Mucosa of descending colon (tissue), 3 donors: ENCODE measurements around the gene GABBR2. TPM values are rescaled to one million over a fixed set of nuclear protein-coding genes. Genes with fewer than 3 reads are reported as not detected.

Experiments used
- ATAC-seq: fragments of 200-7000 bp; cut with Tn5 transposase; one replicate; pipeline ENCODE4 v1.9.1; 2020; ENCODE audit warnings: mild to moderate bottlenecking, moderate library complexity
- DNase-seq, 3 donors: peaks; one replicate each; pipeline ENCODE4 v3.0.0-alpha.2; 2020
- H3K36me3 ChIP-seq: fragments of 200-600 bp; one replicate; pipeline ENCODE4 v1.8.0; 2021; ENCODE audit warnings: low read depth, mild to moderate bottlenecking
- H3K4me1 ChIP-seq: fragments of 200-600 bp; one replicate; pipeline ENCODE4 v1.8.0; 2021; ENCODE audit warnings: low read depth, mild to moderate bottlenecking
- H3K4me3 ChIP-seq: fragments of 200-600 bp; one replicate; pipeline ENCODE4 v1.8.0; 2021; ENCODE audit warnings: mild to moderate bottlenecking
- H3K9me3 ChIP-seq: fragments of 200-600 bp; one replicate; pipeline ENCODE4 v1.8.0; 2021; ENCODE audit warnings: mild to moderate bottlenecking
- intact Hi-C, 2 donors: fragments of 100-400 bp; cut with DNase I in 1 of 2; cut with micrococcal nuclease in 1 of 2; formaldehyde crosslinking; loops; one replicate each; pipeline versions ENCODE4 v1.11.0 to v1.11.1; 2022; cut with DNase I, micrococcal nuclease
- total RNA-seq, 3 donors: library from RNA; stranded (reverse); fragmentation: NEBNext Ultra II Directional in 2 of 3; extraction: Animal tissue kit (Norgen Biotek cat#: 25700) in 2 of 3; gene quantifications; one replicate each; pipeline versions ENCODE4 v1.2.1 to v1.2.4, GENCODE V29; 2021 to 2023
- TF ChIP-seq, protein P1 (sequence below): fragments of 200-600 bp; IDR thresholded peaks from one replicate; pipeline ENCODE4 v1.8.0; 2022; ENCODE audit warnings: antibody characterized with exemption, mild to moderate bottlenecking
- donor health status: DM: no; HTN: no; CAD: no; lungs with moderate emphysema.
- donor health status: DM: no; HTN: no; CAD: no.
- donor health status: DM: no; HTN: yes; CAD: no.

Gene GABBR2
- total RNA-seq, 3 donors from 2014 or later: 0.35 TPM; not detected in 2

DNA sequence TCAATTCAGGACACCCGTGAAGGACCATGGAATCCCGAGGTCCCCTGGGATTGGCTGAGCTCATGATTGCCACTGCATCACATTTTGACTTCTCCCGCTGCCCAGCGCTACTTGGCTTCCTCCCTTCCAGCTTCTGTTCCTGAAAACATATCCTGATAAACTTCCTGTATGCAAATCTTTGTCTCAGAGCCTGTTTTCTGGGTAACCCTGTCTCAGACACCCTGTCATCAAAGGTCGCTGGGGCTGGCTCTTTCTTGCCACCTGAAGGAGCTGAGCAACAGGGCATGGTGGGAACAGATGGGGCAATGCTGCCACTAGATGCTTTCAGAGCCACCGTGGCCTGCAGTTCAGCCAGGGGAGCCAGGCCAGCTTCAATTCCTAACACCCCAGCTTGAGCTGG, 299.0 kb downstream of the GABBR2 start:
- no peak for DNase-seq

DNA sequence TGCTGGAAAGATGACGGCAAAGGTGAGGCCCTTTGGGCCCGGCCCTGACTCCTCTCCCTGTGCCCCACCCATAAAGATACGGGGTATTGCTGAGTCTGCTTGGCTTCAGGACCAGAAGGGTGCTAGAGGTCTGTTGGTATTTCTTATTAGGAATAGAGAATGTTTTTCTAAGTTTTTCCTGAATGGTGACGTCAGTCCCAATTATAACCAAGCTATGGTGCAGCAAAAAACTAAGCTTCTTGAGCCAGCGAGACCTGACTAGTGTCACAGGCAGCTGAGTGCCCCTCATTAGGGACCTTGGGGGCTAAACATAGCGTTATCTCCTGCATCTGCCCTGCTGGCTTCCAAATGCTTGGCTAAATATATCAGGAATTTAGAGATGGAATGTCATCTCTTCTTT, 302.3 kb downstream of the GABBR2 start:
- TF ChIP-seq, protein P1, sequence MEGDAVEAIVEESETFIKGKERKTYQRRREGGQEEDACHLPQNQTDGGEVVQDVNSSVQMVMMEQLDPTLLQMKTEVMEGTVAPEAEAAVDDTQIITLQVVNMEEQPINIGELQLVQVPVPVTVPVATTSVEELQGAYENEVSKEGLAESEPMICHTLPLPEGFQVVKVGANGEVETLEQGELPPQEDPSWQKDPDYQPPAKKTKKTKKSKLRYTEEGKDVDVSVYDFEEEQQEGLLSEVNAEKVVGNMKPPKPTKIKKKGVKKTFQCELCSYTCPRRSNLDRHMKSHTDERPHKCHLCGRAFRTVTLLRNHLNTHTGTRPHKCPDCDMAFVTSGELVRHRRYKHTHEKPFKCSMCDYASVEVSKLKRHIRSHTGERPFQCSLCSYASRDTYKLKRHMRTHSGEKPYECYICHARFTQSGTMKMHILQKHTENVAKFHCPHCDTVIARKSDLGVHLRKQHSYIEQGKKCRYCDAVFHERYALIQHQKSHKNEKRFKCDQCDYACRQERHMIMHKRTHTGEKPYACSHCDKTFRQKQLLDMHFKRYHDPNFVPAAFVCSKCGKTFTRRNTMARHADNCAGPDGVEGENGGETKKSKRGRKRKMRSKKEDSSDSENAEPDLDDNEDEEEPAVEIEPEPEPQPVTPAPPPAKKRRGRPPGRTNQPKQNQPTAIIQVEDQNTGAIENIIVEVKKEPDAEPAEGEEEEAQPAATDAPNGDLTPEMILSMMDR: no peak
- H3K36me3 ChIP-seq: no peaks in the 10 kb centered on the region
- no peak overlapping the region for H3K4me3 ChIP-seq
- intact Hi-C loops: no loop called here
- no peaks in the 10 kb centered on the region for H3K9me3 ChIP-seq
- DNase-seq (no peak), ATAC-seq (no peak)
- H3K4me1 ChIP-seq: no peaks in the 10 kb centered on the region

More for the DNA sequence above, 299.0 kb downstream of the GABBR2 start:
- ATAC-seq: no peak
- Histone ChIP-seq H3K4me1 (no peaks in the 10 kb centered on the region), H3K4me3 (no peak overlapping the region), H3K36me3 (no peaks in the 10 kb centered on the region), H3K9me3 (no peaks in the 10 kb centered on the region)
- TF ChIP-seq, protein P1: no peak
- intact Hi-C loops: no loop called here

DNA sequence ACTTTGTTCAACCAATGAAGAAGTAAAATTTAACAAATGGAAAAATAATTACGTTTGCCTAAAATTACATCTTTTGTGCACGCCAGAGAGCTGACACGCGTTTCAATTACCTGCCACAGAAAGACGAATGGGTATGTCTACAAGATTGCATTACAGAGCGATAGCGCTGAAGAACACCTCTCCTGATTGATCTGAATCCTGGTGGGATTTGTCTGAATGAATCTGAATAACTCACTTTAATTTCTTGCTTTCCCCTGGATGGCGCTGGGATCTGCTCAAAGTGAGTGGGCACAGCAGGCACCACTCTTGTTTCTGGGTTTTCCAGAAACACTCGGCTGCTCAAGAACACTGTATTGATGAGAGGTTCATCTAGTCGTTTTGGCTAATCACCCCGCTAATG, 304.5 kb downstream of the GABBR2 start:
- Histone ChIP-seq H3K4me3 (no peak overlapping the region), H3K9me3 (no peaks in the 10 kb centered on the region), H3K36me3 (no peaks in the 10 kb centered on the region), H3K4me1 (no peaks in the 10 kb centered on the region)
- ATAC-seq: no peak
- no peak for DNase-seq
- intact Hi-C loops: no loop called here
- TF ChIP-seq, protein P1: no peak

DNA sequence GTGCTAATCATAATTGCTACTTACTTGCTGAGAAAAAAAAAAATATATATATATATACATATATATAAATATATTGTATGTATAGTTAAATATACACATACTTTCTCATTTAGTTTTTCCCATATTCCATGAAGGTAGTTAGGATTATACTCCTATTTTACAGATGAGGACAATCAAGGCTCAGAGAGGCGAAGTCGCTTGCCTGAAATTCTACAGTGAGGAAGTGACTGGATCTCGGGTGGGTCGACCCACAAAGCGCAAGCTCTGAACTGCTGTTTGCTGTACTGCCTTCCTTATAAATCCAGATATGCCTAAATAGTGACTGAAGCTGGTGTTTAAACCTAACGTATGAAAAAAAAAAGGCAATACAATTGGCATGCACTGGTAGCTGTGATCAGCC, 305.0 kb downstream of the GABBR2 start:
- no peak for ATAC-seq
- Histone ChIP-seq H3K36me3 (no peaks in the 10 kb centered on the region), H3K4me3 (no peak overlapping the region), H3K9me3 (no peaks in the 10 kb centered on the region), H3K4me1 (no peaks in the 10 kb centered on the region)
- intact Hi-C loops: no loop called here
- TF ChIP-seq, protein P1: no peak
- no peak for DNase-seq

DNA sequence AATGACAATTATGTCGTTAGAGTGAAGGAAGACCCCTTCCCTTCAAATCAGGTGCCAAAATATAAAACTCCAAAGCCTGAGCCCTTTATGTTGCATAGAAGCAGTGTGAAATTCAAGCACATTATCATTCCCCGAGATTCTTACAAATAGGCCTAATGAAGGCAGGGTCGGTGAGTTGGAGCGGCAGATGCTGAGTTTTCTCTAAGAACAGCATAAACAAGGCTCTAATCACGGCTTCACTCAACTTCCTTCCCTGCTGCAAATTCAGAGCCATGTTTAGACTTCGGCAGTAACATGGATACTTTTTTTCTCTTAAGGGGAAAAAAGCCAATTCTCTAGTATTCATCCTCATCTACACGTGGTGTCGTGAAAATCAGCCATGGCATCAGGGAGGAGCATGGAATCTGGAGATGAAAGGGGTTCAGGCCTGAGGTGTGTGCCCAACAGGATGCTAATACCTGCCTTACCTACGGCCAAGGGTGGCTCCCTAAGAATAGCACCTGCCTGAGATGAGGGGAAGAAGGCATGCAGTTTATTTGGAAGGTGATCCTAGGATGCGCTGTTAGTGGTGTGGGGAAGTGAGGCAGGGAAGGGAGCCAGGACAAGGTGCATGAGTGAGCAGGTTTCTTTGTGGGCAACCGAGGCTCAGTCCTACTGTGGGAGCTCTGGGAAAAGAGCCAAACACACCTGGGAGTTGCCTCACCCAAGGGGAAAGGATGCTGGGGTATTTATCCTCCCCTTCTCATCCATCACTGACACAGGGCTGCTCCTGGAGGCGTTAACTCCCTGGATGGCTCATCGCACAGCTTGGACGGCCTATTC, 306.5 kb downstream of the GABBR2 start:
- no peaks in the 10 kb centered on the region for H3K9me3 ChIP-seq
- intact Hi-C loops: no loop called here
- DNase-seq (no peak), ATAC-seq (no peak)
- TF ChIP-seq, protein P1: no peak
- H3K36me3 ChIP-seq: no peaks in the 10 kb centered on the region
- no peak overlapping the region for H3K4me3 ChIP-seq
- no peaks in the 10 kb centered on the region for H3K4me1 ChIP-seq
